Inflammatory macrophage (primary cell): ENCODE data around the gene VPS8.
A peak's percentile ranks its signal among the peaks of the same experiment; 100 is the strongest.
"Not testable (repeated sequence)": the region's sequence is repeated elsewhere in the genome, so short reads cannot be mapped to it uniquely, and the experiment has no call there.

ENCODE experiments used
- DNase-seq, 2 donors: peaks; one replicate each; pipeline ENCODE4 v3.0.0-alpha.2; 2020 to 2022

Gene VPS8

GRCh38 chr3:185009650-185010049 is 197.7 kb downstream of the VPS8 start:
- no peak for DNase-seq

GRCh38 chr3:185017584-185017983 is 205.6 kb downstream of the VPS8 start:
- not testable (repeated sequence) for DNase-seq

GRCh38 chr3:185017996-185018395 is 206.0 kb downstream of the VPS8 start:
- DNase-seq, result not testable (repeated sequence)

DNA sequence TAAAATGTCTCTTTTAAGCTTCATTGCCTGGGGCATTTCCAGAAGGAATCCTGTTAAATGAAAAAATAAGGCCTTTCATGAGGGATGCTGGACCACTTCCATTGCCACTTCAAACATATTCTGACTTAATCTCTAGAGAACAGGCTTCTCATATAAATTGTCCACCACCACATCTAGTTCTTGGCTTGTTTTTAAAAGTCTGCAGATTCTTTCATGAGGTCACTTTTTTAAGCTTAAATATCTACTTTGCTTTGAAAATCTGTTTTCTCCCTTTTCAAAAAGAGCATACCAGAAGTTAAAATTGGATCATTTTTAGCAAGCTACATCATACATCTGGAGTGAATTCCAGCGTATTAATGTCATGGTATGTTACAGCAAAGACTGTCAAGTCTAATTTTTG is 209.3 kb downstream of the VPS8 start:
- DNase-seq, result no peak

GRCh38 chr3:185024406-185024805 is 212.4 kb downstream of the VPS8 start:
- no peak for DNase-seq

- DNase-seq, result no peak
These were observed 213.0 kb downstream of the VPS8 start for GRCh38 chr3:185024966-185025365.

GRCh38 chr3:185028121-185028520 is 216.2 kb downstream of the VPS8 start:
- DNase-seq, result no peak

GRCh38 chr3:185029086-185029485 is 217.1 kb downstream of the VPS8 start:
- DNase-seq, result no peak

DNA sequence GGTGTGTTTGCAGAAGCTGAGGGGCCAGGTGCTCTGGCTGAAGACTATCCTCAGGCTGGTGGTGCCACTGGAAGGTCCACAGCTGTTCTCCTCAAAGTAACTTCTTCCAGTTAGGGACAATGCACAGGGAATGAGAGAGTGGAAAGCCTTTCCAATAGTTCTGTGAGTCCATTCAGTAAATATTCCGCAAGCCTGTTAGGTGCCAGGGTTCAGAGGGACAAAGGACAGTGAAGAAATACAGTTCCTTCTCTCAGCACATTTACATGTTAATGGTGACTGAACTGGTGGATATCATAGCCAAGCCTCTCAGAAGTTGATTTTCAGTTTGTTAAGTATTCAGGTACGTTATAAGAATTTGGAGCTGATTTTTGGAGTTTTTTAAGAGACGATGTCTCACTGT is 218.4 kb downstream of the VPS8 start:
- no peak for DNase-seq

GRCh38 chr3:185030951-185031350 is 219.0 kb downstream of the VPS8 start:
- DNase-seq, result no peak

GRCh38 chr3:185037801-185038200 is 225.8 kb downstream of the VPS8 start:
- DNase-seq, result no peak

DNA sequence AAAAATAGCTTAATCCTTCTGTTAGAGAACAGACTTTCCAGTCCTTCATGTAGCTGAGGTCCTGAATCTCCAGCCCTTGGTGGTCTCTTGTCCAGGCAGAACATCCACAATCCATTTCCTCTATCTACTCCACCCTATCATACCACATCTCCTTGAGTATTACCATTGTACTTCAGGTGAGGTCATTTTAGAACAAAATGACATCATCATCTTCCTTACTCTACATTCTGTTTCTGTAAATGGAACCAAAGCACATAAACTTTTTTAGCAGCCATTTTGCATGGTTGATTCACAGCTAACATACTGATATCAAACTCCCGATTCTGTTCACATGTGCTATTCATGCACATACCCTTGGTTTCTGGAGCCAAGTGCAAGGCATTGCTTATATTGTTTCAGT is 228.5 kb downstream of the VPS8 start:
- no peak for DNase-seq

- DNase-seq, result no peak
These were observed 229.6 kb downstream of the VPS8 start for GRCh38 chr3:185041540-185041939.

- DNase-seq, result no peak
These were observed 230.5 kb downstream of the VPS8 start for GRCh38 chr3:185042312-185043050.

- DNase-seq, result no peak
These were observed 234.2 kb downstream of the VPS8 start for GRCh38 chr3:185046164-185046515.

GRCh38 chr3:185046603-185047002 is 234.6 kb downstream of the VPS8 start:
- DNase-seq, result no peak

DNA sequence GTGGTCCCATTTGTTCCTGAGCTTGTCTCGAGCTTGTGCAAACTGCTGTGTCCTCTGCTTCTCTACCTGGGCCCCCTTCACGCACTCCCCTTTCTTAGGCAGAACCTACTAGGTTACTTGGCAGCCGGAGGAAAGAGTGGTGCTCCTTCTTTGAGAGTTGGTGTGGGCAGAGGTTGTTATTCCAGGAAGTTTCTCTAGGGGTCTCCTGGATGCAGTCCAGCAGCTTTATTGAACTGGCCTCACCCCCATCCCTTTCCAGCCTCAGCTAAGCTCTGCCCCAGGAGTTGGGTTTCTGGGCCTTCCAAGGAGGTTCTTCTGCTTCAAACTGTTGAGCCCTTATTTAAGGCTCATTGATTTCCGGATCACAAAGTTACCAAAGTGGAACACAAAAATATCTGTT is 237.7 kb downstream of the VPS8 start:
- no peak for DNase-seq

GRCh38 chr3:185051801-185052200 is 239.8 kb downstream of the VPS8 start:
- no peak for DNase-seq

DNA sequence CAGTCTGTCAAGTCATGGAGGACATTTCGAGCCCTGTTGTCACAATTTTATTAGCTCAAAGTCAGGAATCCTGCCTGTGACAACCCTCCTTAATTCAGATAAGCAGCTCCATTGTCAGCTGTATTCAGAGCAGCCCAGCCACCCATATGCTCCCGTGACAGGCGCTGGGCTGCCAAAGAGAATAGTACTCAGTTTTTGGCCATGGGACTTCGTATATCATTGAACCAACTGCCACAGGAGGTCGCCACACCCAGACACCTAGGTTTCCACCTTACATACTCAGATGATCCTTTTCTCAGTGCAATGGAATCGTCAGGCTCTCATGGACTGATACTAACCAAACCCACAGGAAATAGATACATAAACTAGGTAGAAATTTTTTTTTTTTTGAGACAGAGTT is 240.7 kb downstream of the VPS8 start:
- DNase-seq, result no peak

- no peak for DNase-seq
These were observed 244.9 kb downstream of the VPS8 start for GRCh38 chr3:185056908-185057307.

DNA sequence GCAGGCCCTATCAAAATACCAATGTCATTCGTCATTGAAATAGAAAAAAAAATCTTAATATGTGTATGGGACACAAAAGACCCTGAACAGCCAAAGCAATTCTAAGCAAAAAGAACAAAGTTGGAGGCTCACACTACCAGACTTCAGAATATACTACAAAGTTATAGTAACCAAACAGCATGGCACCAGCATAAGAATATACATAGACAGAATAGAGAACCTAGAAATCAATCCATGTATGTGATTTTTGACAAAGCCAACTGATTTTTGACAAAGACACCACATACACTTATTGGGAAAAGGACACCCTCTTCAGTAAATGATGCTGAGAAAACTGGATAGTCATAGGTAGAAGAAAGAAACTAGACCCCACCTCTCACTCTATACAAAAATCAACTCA is 245.9 kb downstream of the VPS8 start:
- no peak for DNase-seq

DNA sequence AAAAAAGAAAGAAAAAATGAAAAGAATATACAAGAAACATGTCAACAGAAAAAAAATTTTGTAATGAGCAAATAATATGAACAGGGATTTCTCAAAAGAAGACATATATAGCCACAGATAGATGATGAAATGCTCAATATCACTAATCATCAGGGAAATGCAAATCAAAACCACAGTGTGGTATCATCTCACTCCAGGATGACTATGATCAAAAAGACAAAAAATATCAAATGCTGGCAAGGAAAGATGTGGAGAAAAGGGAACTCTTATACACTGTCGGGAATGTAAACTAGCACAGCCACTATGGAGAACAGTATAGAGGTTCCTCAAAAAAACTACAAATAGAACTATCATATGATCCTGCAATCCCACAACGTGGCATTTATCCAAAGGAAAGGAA is 246.8 kb downstream of the VPS8 start:
- peak; percentile 27 to 36 for DNase-seq

DNA sequence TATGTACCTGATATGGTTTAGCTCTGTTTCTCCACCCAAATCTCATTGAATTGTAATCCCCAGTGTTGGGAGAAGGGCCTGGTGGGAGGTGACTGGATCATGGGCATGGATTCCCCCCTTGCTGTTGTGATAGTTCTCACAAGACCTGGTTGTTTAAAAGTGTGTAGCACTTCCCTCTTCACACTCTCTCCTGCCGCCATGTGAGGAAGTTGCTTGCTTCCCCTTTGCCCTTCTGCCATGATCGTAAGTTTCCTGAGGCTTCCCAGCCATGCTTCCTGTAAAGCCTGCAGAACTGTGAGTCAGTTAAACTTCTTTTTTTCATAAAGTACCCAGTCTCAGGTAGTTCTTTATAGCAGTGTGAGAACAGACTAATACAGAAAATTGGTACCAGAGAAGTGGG is 247.8 kb downstream of the VPS8 start:
- peak; percentile 47 to 61 for DNase-seq

- no peak for DNase-seq
These were observed 248.7 kb downstream of the VPS8 start for GRCh38 chr3:185060655-185061054.

DNA sequence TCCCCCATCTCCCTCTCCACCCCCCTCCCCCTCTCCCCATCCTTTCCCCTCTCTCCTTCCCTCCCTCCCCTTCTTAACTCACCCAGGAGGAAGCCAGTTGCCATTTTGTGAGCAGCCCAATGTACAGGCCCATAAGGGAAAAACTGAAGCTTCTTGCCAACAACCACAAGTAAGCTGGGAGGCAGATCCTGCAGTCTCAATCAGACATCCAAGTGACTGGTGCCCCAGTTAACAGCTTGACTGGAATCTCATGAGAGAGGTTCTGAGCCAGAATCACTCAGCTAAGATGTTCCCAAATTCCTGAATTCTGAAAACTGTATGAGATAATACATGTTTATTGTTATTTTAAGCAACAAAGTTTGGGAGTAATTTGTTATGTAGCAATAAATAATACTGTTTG is 250.2 kb downstream of the VPS8 start:
- DNase-seq, result no peak
